DND-41 (cell line): ENCODE results near the gene PPFIA1.

Source experiments
- ATAC-seq: fragments of 200-7000 bp; cut with Tn5 transposase; 3 replicates; pipeline ENCODE4 v1.9.1; 2021; ENCODE audit warnings: low read depth; ENCODE audit not compliant: insufficient read depth
- DNase-seq: peaks from one replicate; pipeline ENCODE4 v3.0.0-alpha.2; 2020
- H2AFZ ChIP-seq: 2 replicates; pipeline ENCODE4 v1.6.0; 2012; ENCODE audit warnings: low read depth, low read length
- H3K27ac ChIP-seq: 2 replicates; pipeline ENCODE4 v1.5.1; 2012; ENCODE audit warnings: low read length, inconsistent platforms
- H3K27me3 ChIP-seq: fragments of 200-600 bp; sonication (generic); 2 replicates; pipeline ENCODE4 v1.6.0; 2012; ENCODE audit warnings: low read length, mild to moderate bottlenecking, inconsistent platforms; ENCODE audit not compliant: insufficient read depth, poor library complexity
- H3K36me3 ChIP-seq: 2 replicates; pipeline ENCODE4 v1.5.1; 2012; ENCODE audit warnings: low read length, inconsistent platforms; ENCODE audit not compliant: insufficient read depth
- H3K4me1 ChIP-seq: 2 replicates; pipeline ENCODE4 v1.5.1; 2012; ENCODE audit warnings: mild to moderate bottlenecking, low read length; ENCODE audit not compliant: insufficient read depth
- H3K4me2 ChIP-seq: 2 replicates; pipeline ENCODE4 v1.6.0; 2012; ENCODE audit warnings: mild to moderate bottlenecking, moderate library complexity, low read length, inconsistent platforms; ENCODE audit not compliant: insufficient read depth
- H3K4me3 ChIP-seq, 2 experiments: fragments of 200-600 bp in 1 of 2; shearing (Covaris generic) in 1 of 2; 2 replicates each; pipeline ENCODE4 v1.5.1; 2012 to 2016; ENCODE audit warnings: inconsistent platforms in 2 of 2, low read length in 2 of 2, mild to moderate bottlenecking in 2 of 2, low read depth in 1 of 2, moderate library complexity in 1 of 2
- H3K79me2 ChIP-seq: 2 replicates; pipeline ENCODE4 v1.6.0; 2012; ENCODE audit warnings: low read length, inconsistent platforms; ENCODE audit not compliant: insufficient read depth
- H3K9ac ChIP-seq: 2 replicates; pipeline ENCODE4 v1.6.0; 2012; ENCODE audit warnings: low read depth, mild to moderate bottlenecking, inconsistent platforms, low read length, moderate library complexity
- H3K9me3 ChIP-seq: 2 replicates; pipeline ENCODE4 v1.5.1; 2012; ENCODE audit warnings: low read length, moderate library complexity, mild to moderate bottlenecking, inconsistent platforms; ENCODE audit not compliant: insufficient read depth, severe bottlenecking
- H4K20me1 ChIP-seq: 2 replicates; pipeline ENCODE4 v1.6.0; 2012; ENCODE audit warnings: low read length; ENCODE audit not compliant: insufficient read depth
- CTCF ChIP-seq: IDR thresholded peaks from 2 replicates; pipeline ENCODE4 v1.5.1; 2012; ENCODE audit warnings: borderline replicate concordance, low read length, moderate library complexity, mild to moderate bottlenecking; ENCODE audit not compliant: poor library complexity, severe bottlenecking; ENCODE audit errors: extremely low read depth
- EZH2 ChIP-seq: IDR thresholded peaks from 3 replicates; pipeline ENCODE4 v1.6.1; 2012; ENCODE audit warnings: borderline replicate concordance, low read depth, mild to moderate bottlenecking, moderate library complexity, low read length, inconsistent platforms; ENCODE audit not compliant: severe bottlenecking

The PPFIA1 gene

GRCh38 chr11:70381350-70381749 lies 110.9 kb downstream of the PPFIA1 start:
- Histone ChIP-seq H3K36me3 (peaks cover 61% of the 10 kb centered on the region), H3K9ac (no peak overlapping the region), H4K20me1 (no peaks in the 10 kb centered on the region; the same call in 1 of the 2 replicates), H3K27ac (no peak overlapping the region), H3K4me1 (no peaks in the 10 kb centered on the region), H3K9me3 (no peaks in the 10 kb centered on the region), H3K79me2 (no peaks in the 10 kb centered on the region), H2AFZ (no peak overlapping the region), H3K4me3 (no peak overlapping the region), H3K27me3 (no peaks in the 10 kb centered on the region), H3K4me2 (no peak overlapping the region)
- no peak for DNase-seq
- no peak for ATAC-seq
- TF ChIP-seq CTCF (no peak), EZH2 (no peak)

GRCh38 chr11:70381872-70382861 lies 111.7 kb downstream of the PPFIA1 start:
- no peak overlapping the region for H3K9ac ChIP-seq
- no peaks in the 10 kb centered on the region for H3K4me1 ChIP-seq
- no peak for ATAC-seq
- no peaks in the 10 kb centered on the region; the same call in 1 of the 2 replicates for H4K20me1 ChIP-seq
- DNase-seq = no peak
- no peak overlapping the region for H3K4me3 ChIP-seq
- no peak overlapping the region for H3K27ac ChIP-seq
- H3K27me3 ChIP-seq = no peaks in the 10 kb centered on the region
- H3K4me2 ChIP-seq = no peak overlapping the region
- H3K79me2 ChIP-seq = no peaks in the 10 kb centered on the region
- TF ChIP-seq EZH2 (no peak), CTCF (no peak)
- no peak overlapping the region for H2AFZ ChIP-seq
- H3K36me3 ChIP-seq = peaks cover 55% of the 10 kb centered on the region
- H3K9me3 ChIP-seq = no peaks in the 10 kb centered on the region

DNA sequence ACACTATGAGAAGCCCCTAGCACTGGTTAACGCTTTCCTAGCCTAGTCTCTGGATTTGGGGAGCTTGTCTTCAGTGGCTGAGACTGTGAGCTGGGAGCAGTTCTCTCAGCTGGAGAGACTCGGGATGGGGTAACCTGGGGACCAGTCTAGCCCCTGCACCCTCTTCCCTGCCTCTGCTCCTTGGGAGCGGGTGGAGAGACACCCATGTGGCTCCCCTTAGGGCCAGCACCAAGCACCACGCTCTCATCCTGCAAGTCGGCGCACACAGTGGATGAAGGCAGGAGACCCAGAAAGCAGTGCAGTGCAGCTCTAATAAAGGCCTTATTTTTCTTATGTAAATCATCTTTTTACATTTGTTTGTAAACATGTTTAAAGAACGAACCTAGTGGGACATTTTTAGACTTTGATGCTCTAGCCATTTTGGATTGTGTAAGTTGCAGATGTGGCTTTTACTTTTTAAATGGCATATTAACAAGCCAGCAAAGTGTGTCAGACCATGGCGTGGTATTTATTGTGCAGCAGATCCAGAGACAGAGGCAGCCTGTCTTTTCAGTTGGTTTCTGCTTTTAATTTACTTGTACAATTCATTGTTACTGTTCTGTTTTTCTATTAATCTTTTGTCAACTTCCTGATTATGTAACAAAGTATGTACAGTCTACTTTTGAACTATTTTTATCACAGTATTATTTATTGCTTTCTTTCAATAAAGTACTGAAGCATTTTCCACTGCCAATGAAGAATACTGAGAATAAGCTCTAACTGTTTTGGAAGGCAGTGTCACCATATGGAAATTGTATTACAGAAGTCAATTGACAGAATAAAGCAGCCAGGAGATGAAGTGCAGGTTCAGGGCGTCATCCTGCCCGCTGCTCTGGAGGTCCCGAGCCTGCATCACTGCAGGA lies 113.4 kb downstream of the PPFIA1 start:
- no peak overlapping the region for H3K9ac ChIP-seq

More for the DNA sequence above, 113.4 kb downstream of the PPFIA1 start:
- no peaks in the 10 kb centered on the region for H3K4me1 ChIP-seq
- no peaks in the 10 kb centered on the region for H3K79me2 ChIP-seq
- no peaks in the 10 kb centered on the region for H3K27me3 ChIP-seq
- ATAC-seq = no peak
- TF ChIP-seq CTCF (no peak), EZH2 (no peak)
- H3K9me3 ChIP-seq = no peaks in the 10 kb centered on the region
- DNase-seq = no peak
- H4K20me1 ChIP-seq = no peaks in the 10 kb centered on the region; the same call in 1 of the 2 replicates
- H3K4me2 ChIP-seq = no peak overlapping the region
- no peak overlapping the region for H3K27ac ChIP-seq
- peaks cover 38% of the 10 kb centered on the region for H3K36me3 ChIP-seq
- H2AFZ ChIP-seq = no peak overlapping the region
- no peak overlapping the region for H3K4me3 ChIP-seq
